GM19240 (cell line): ENCODE measurements around the gene FSTL4.

Source experiments
- DNase-seq: peaks from one replicate; pipeline ENCODE4 v3.0.0; 2011; ENCODE audit warnings: low spot score; ENCODE audit not compliant: insufficient read length

Gene FSTL4

GRCh38 chr5:133368916-133369783 lies 243.2 kb downstream of the FSTL4 start:
- DNase-seq: no peak

GRCh38 chr5:133367984-133368383 lies 244.4 kb downstream of the FSTL4 start:
- DNase-seq: no peak

- no peak for DNase-seq
These were observed 245.1 kb downstream of the FSTL4 start for GRCh38 chr5:133367071-133367786.

GRCh38 chr5:133366438-133366837 lies 245.9 kb downstream of the FSTL4 start:
- no peak for DNase-seq

- no peak for DNase-seq
These were observed 246.6 kb downstream of the FSTL4 start for GRCh38 chr5:133365738-133366137.

GRCh38 chr5:133364936-133365707 lies 247.2 kb downstream of the FSTL4 start:
- DNase-seq: no peak

GRCh38 chr5:133363807-133364587 lies 248.3 kb downstream of the FSTL4 start:
- no peak for DNase-seq

GRCh38 chr5:133362438-133362837 lies 249.9 kb downstream of the FSTL4 start:
- DNase-seq: no peak

GRCh38 chr5:133361922-133362321 lies 250.4 kb downstream of the FSTL4 start:
- DNase-seq: no peak

GRCh38 chr5:133360693-133361472 lies 251.5 kb downstream of the FSTL4 start:
- no peak for DNase-seq

GRCh38 chr5:133359861-133360260 lies 252.5 kb downstream of the FSTL4 start:
- no peak for DNase-seq

GRCh38 chr5:133358271-133358670 lies 254.1 kb downstream of the FSTL4 start:
- DNase-seq: no peak

GRCh38 chr5:133357758-133358157 lies 254.6 kb downstream of the FSTL4 start:
- DNase-seq: no peak

GRCh38 chr5:133356984-133357421 lies 255.3 kb downstream of the FSTL4 start:
- no peak for DNase-seq

GRCh38 chr5:133356396-133356983 lies 255.9 kb downstream of the FSTL4 start:
- no peak for DNase-seq

- DNase-seq: no peak
These were observed 257.8 kb downstream of the FSTL4 start for GRCh38 chr5:133354323-133355185.

GRCh38 chr5:133353741-133354140 lies 258.6 kb downstream of the FSTL4 start:
- DNase-seq: no peak

GRCh38 chr5:133348406-133348805 lies 263.9 kb downstream of the FSTL4 start:
- DNase-seq: no peak

GRCh38 chr5:133347039-133347438 lies 265.3 kb downstream of the FSTL4 start:
- no peak for DNase-seq
